PC-3 (cell line): Measurements from ENCODE around the gene PLA2G4C. TPM values are rescaled to one million over a fixed set of nuclear protein-coding genes. Genes with fewer than 3 reads are reported as not detected.

ENCODE experiments used
- ATAC-seq: fragments of 200-7000 bp; cut with Tn5 transposase; 2 replicates; pipeline ENCODE4 v1.9.1; 2020; ENCODE audit warnings: mild to moderate bottlenecking, moderate library complexity
- BruUV-seq: library from RNA; stranded (reverse); fragments of 400-500 nt; replicated peaks from 2 replicates; lab custom pipeline; 2021; lab: Mats Ljungman, UMichigan
- CTCF ChIA-PET: fragments of 300-600 bp; sonication (Branson Sonifier 250); formaldehyde crosslinking; loops from one replicate; lab custom pipeline; 2022; ENCODE audit warnings: antibody characterized with exemption; lab: Charles Lee
- POLR2A ChIA-PET: fragments of 300-600 bp; sonication (Branson Sonifier 250); formaldehyde crosslinking; loops from one replicate; lab custom pipeline; 2022; ENCODE audit warnings: antibody characterized with exemption; ENCODE audit not compliant: unreplicated experiment; lab: Charles Lee
- DNase-seq: peaks from one replicate; pipeline ENCODE4 v3.0.0-alpha.2; 2015
- H2AFZ ChIP-seq: fragments of 300-600 bp; sonication (generic); 2 replicates; pipeline ENCODE4 v1.6.0; 2016; ENCODE audit warnings: antibody characterized with exemption, low read length
- H3F3A ChIP-seq: fragments of 300-600 bp; sonication (generic); one replicate; pipeline ENCODE4 v1.6.0; 2017; ENCODE audit warnings: antibody characterized with exemption, low read length, control low read depth, mild to moderate bottlenecking; ENCODE audit not compliant: unreplicated experiment
- H3K27ac ChIP-seq: fragments of 300-600 bp; sonication (generic); 2 replicates; pipeline ENCODE4 v1.5.1; 2016; ENCODE audit warnings: mild to moderate bottlenecking, low read length
- H3K27me3 ChIP-seq: fragments of 300-600 bp; sonication (generic); 2 replicates; pipeline ENCODE4 v1.6.1; 2016; ENCODE audit warnings: low read length, mixed read lengths
- H3K36me3 ChIP-seq: fragments of 300-600 bp; sonication (generic); 2 replicates; pipeline ENCODE4 v1.6.1; 2016; ENCODE audit warnings: low read depth, mixed run types, low read length, mixed read lengths
- H3K4me1 ChIP-seq: fragments of 300-600 bp; sonication (generic); 2 replicates; pipeline ENCODE4 v1.5.1; 2016; ENCODE audit warnings: low read length; ENCODE audit not compliant: insufficient read depth
- H3K4me2 ChIP-seq: fragments of 300-600 bp; sonication (generic); 2 replicates; pipeline ENCODE4 v1.6.0; 2016; ENCODE audit warnings: low read length
- H3K4me3 ChIP-seq: fragments of 300-600 bp; sonication (generic); 2 replicates; pipeline ENCODE4 v1.5.1; 2016; ENCODE audit warnings: mild to moderate bottlenecking, low read length, mixed read lengths
- H3K79me2 ChIP-seq: fragments of 300-600 bp; sonication (generic); 2 replicates; pipeline ENCODE4 v1.6.1; 2017; ENCODE audit warnings: low read length, mixed read lengths
- H3K9ac ChIP-seq: fragments of 300-600 bp; sonication (generic); 2 replicates; pipeline ENCODE4 v1.6.0; 2016; ENCODE audit warnings: mild to moderate bottlenecking, low read length
- H3K9me2 ChIP-seq: fragments of 300-600 bp; sonication (generic); replicated peaks from 2 replicates; pipeline ENCODE4 v1.6.1; 2016; ENCODE audit warnings: mixed run types, low read length, mixed read lengths
- H3K9me3 ChIP-seq: fragments of 300-600 bp; sonication (generic); 2 replicates; pipeline ENCODE4 v1.6.1; 2016; ENCODE audit warnings: low read length, mixed read lengths
- H4K20me1 ChIP-seq: fragments of 300-600 bp; sonication (generic); 2 replicates; pipeline ENCODE4 v1.6.1; 2016; ENCODE audit warnings: low read length, mixed read lengths
- CTCF ChIP-seq: fragments of 300-600 bp; sonication (generic); conservative IDR thresholded peaks from 2 replicates; pipeline ENCODE4 v1.5.1; 2017; ENCODE audit warnings: antibody characterized with exemption, low read depth, mild to moderate bottlenecking, low read length
- EZH2 ChIP-seq: fragments of 300-600 bp; sonication (generic); IDR thresholded peaks from one replicate; pipeline ENCODE4 v1.6.1; 2017; ENCODE audit warnings: antibody characterized with exemption, mild to moderate bottlenecking, low read length; ENCODE audit not compliant: unreplicated experiment
- EZH2phosphoT487 ChIP-seq: fragments of 300-600 bp; sonication (generic); IDR thresholded peaks from 2 replicates; pipeline ENCODE4 v1.6.1; 2018; ENCODE audit warnings: mild to moderate bottlenecking, antibody characterized with exemption, low read length, borderline replicate concordance
- intact Hi-C: fragments of 100-400 bp; cut with micrococcal nuclease; formaldehyde crosslinking; loops from 2 replicates; pipeline ENCODE4 v1.9.0; 2023
- total RNA-seq: library from RNA; depleted of rRNA; stranded (reverse); fragments of >200 nt; gene quantifications from 2 replicates; pipeline ENCODE4 v1.2.3, GENCODE V29; 2014

Gene PLA2G4C
- total RNA-seq, 1 experiment from 2014 or later: 2.6 TPM

DNA sequence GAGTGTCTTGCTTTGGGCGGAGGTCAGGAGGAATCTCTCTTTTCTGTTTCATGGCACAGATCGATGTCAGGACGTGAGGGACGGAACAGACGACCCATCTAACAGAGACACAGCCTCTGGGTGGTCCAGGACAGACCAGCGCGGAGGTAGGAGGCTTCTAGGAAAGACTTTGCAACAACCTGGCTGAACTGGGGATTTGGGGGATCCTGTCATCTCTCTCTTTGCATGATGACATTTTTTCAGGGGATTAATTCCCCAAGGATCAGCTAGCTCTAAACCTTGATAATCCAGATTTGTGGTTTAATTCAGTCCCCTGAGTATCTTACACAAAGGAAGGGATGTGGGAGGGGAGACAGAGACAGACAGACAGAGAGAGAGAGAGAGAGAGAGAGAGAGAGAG is 81.2 kb downstream of the PLA2G4C start:
- H3F3A ChIP-seq: no peaks in the 10 kb centered on the region
- CTCF ChIA-PET: no interaction called here
- H3K9ac ChIP-seq: no peak overlapping the region
- no peaks in the 10 kb centered on the region for H3K9me2 ChIP-seq
- POLR2A ChIA-PET: no interaction called here
- no peak overlapping the region for H3K27ac ChIP-seq
- no peak overlapping the region for H2AFZ ChIP-seq
- DNase-seq (no peak), ATAC-seq (no peak)
- H3K9me3 ChIP-seq: no peaks in the 10 kb centered on the region
- TF ChIP-seq EZH2 (no peak), EZH2phosphoT487 (no peak), CTCF (no peak)
- no peak overlapping the region for H3K4me3 ChIP-seq
- no peaks in the 10 kb centered on the region for H4K20me1 ChIP-seq
- no peak overlapping the region for H3K4me2 ChIP-seq
- no peaks in the 10 kb centered on the region for H3K36me3 ChIP-seq
- peaks cover 7% of the 10 kb centered on the region; the same call in 1 of the 2 replicates for H3K27me3 ChIP-seq
- no peaks in the 10 kb centered on the region for H3K4me1 ChIP-seq
- no peaks in the 10 kb centered on the region for H3K79me2 ChIP-seq
- BruUV-seq: no TSS peak
- intact Hi-C loops: no loop called here

DNA sequence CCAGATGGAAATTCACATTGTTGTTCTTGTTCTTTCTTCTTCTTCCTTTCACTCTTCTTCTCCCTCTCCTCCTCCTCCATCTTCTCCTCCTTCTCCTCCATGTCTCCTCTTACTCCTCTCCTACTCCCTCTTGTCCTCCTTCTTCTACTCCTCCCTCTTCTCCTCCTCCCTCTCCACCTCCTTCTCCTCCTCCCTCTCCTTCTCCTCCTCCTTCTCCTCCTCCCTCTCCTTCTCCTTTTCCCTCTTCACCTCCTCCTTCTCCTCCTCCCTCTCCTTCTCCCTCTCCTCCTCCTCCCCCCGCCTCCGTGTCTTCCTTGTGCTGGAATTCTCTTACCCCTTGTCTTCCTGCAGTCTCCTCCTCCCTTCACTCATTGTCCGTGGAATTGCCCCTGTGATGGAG is 85.1 kb downstream of the PLA2G4C start:
- CTCF ChIA-PET: no interaction called here

More for the DNA sequence above, 85.1 kb downstream of the PLA2G4C start:
- no peak overlapping the region for H3K9ac ChIP-seq
- no peak overlapping the region for H2AFZ ChIP-seq
- POLR2A ChIA-PET: no interaction called here
- intact Hi-C loops: no loop called here
- H4K20me1 ChIP-seq: no peaks in the 10 kb centered on the region
- H3F3A ChIP-seq: no peaks in the 10 kb centered on the region
- no peak overlapping the region for H3K4me2 ChIP-seq
- H3K4me1 ChIP-seq: no peaks in the 10 kb centered on the region
- TF ChIP-seq CTCF (no peak), EZH2 (no peak), EZH2phosphoT487 (no peak)
- H3K79me2 ChIP-seq: no peaks in the 10 kb centered on the region
- no TSS peak for BruUV-seq
- ATAC-seq (no peak), DNase-seq (no peak)
- no peak overlapping the region for H3K4me3 ChIP-seq
- peaks cover 13% of the 10 kb centered on the region; the same call in 1 of the 2 replicates for H3K27me3 ChIP-seq
- no peak overlapping the region for H3K27ac ChIP-seq
- no peaks in the 10 kb centered on the region for H3K36me3 ChIP-seq
- H3K9me3 ChIP-seq: no peaks in the 10 kb centered on the region
- H3K9me2 ChIP-seq: no peaks in the 10 kb centered on the region
